K562 (cell line): Measurements from ENCODE around the gene PRR36.

Source experiments
- BACH1 ChIP-seq: fragments of 200-800 bp; sonication (Bioruptor generic); IDR thresholded peaks from 2 replicates; pipeline ENCODE4 v1.6.1; 2016; ENCODE audit warnings: missing genetic modification characterization, missing compliant biosample characterization
- CCNT2 ChIP-seq: IDR thresholded peaks from 2 replicates; pipeline ENCODE4 v1.6.1; 2011; ENCODE audit warnings: borderline replicate concordance, low read depth, mild to moderate bottlenecking, moderate library complexity, mixed read lengths, low read length; ENCODE audit not compliant: insufficient read length; ENCODE audit errors: extremely low read depth
- EP300 ChIP-seq: IDR thresholded peaks from 2 replicates; pipeline ENCODE4 v1.6.1; 2012; ENCODE audit warnings: low read length, improper control_type of control experiment
- ETV6 ChIP-seq, 3 experiments: fragments of 150-350 bp in 1 of 3; sonication (generic) in 1 of 3; formaldehyde crosslinking in 1 of 3; IDR thresholded peaks; 2 replicates each; pipeline versions ENCODE4 v1.6.1 to v1.8.0; 2014 to 2022; ENCODE audit warnings: borderline replicate concordance in 2 of 3, low read depth in 2 of 3, antibody characterized with exemption in 1 of 3, low read length in 1 of 3, mild to moderate bottlenecking in 1 of 3, missing genetic modification reagents in 1 of 3
- EZH2 ChIP-seq: IDR thresholded peaks from 2 replicates; pipeline ENCODE4 v1.6.1; 2012; ENCODE audit warnings: low read depth, mild to moderate bottlenecking, inconsistent platforms, low read length, borderline replicate concordance
- FOXK2 ChIP-seq, 2 experiments: fragments of 450-650 bp; IDR thresholded peaks in 1 of 2; conservative IDR thresholded peaks in 1 of 2; 2 replicates each; pipeline ENCODE4 v1.6.1; 2016; ENCODE audit warnings: low read depth in 2 of 2, mild to moderate bottlenecking in 1 of 2
- FUS ChIP-seq: fragments of 200-400 bp; formaldehyde crosslinking; optimal IDR thresholded peaks from 2 replicates; pipeline ENCODE3; 2017; ENCODE audit warnings: low read depth, low read length
- GABPA ChIP-seq: fragments of 200-800 bp; sonication (Bioruptor generic); conservative IDR thresholded peaks from 2 replicates; pipeline ENCODE4 v1.6.1; 2016; ENCODE audit warnings: low read depth, missing genetic modification characterization, missing compliant biosample characterization
- HDGF ChIP-seq: fragments of 450-650 bp; IDR thresholded peaks from 2 replicates; pipeline ENCODE4 v1.6.1; 2016
- HMG20A ChIP-seq: fragments of 450-650 bp; formaldehyde crosslinking; conservative IDR thresholded peaks from 2 replicates; pipeline ENCODE4 v1.4.0; 2020; ENCODE audit warnings: mild to moderate bottlenecking, mixed read lengths
- JUND ChIP-seq, 2 experiments: IDR thresholded peaks; 2 replicates in 1 of 2; 3 replicates in 1 of 2; pipeline ENCODE4 v1.6.1; 2011; ENCODE audit warnings: borderline replicate concordance in 2 of 2, low read depth in 2 of 2, low read length in 2 of 2, improper control_type of control experiment in 1 of 2, missing biosample characterization in 1 of 2, missing genetic modification characterization in 1 of 2, missing genetic modification reagents in 1 of 2
- MAFK ChIP-seq: IDR thresholded peaks from 2 replicates; pipeline ENCODE4 v1.6.1; 2011; ENCODE audit warnings: low read length, improper control_type of control experiment
- TF ChIP-seq, protein P1 (sequence below), 3 experiments: IDR thresholded peaks in 2 of 3; conservative IDR thresholded peaks in 1 of 3; 2 replicates each; pipeline ENCODE4 v1.5.1; 2011 to 2012; ENCODE audit warnings: low read length in 3 of 3, mild to moderate bottlenecking in 3 of 3, control low read depth in 2 of 3, improper control_type of control experiment in 1 of 3, inconsistent platforms in 1 of 3, low read depth in 1 of 3, mixed read lengths in 1 of 3, moderate library complexity in 1 of 3; ENCODE audit not compliant: insufficient read depth in 2 of 3

DNA sequence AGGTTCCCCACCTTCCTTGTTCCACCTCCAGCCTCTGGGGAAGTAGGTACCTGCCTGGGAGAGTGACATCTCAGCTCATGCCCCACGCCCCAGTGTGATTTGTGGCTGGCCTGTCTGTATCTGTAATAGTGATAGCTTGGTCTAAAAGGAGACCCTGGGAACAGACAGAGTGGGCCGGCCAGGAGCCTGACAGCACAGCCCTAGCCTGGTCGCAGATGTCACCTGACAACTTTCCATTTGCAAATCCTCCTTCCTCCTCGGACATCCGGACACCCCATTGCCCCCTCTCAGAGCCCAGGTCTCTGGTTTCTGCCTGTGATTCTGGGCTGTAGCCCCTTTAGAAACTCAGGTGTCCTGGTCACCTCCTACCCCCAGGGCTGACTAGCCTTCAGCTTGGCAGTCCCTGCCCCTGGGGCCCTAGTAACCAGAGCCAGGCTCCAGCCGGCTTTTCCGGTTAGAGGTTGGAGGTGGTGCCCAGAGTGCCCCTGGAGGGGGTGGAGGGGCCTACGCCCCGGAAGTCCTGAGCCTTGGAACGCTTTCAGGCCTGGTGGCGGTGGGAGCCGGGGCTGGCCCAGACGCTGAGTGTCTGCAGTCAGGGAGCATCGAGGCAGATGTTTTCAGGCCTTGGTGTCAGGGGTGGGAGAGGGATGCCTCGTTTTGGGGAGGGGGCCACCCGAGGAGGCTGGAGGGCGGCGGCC lies 20.6 kb upstream of the PRR36 start:
- no peak for TF ChIP-seq EZH2
- no peak for TF ChIP-seq CCNT2
- TF ChIP-seq HDGF, result no peak
- TF ChIP-seq, protein P1, sequence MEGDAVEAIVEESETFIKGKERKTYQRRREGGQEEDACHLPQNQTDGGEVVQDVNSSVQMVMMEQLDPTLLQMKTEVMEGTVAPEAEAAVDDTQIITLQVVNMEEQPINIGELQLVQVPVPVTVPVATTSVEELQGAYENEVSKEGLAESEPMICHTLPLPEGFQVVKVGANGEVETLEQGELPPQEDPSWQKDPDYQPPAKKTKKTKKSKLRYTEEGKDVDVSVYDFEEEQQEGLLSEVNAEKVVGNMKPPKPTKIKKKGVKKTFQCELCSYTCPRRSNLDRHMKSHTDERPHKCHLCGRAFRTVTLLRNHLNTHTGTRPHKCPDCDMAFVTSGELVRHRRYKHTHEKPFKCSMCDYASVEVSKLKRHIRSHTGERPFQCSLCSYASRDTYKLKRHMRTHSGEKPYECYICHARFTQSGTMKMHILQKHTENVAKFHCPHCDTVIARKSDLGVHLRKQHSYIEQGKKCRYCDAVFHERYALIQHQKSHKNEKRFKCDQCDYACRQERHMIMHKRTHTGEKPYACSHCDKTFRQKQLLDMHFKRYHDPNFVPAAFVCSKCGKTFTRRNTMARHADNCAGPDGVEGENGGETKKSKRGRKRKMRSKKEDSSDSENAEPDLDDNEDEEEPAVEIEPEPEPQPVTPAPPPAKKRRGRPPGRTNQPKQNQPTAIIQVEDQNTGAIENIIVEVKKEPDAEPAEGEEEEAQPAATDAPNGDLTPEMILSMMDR (IDR thresholded peaks at IDR 0.05 in 2 of 3, conservative IDR thresholded peaks at IDR 0.05 in 1 of 3; ENCODE audit: insufficient read depth in 2 of 3, low read depth in 1 of 3, low read length in 3 of 3), result no peak
- no peak for TF ChIP-seq HMG20A (CRISPR knock-in tag)
- no peak for TF ChIP-seq JUND (IDR thresholded peaks at IDR 0.05; ENCODE audit: borderline replicate concordance, low read depth, low read length)
- TF ChIP-seq JUND (tag; IDR thresholded peaks at IDR 0.05; ENCODE audit: borderline replicate concordance, low read depth, low read length), result no peak
- no peak for TF ChIP-seq EP300
- no peak for TF ChIP-seq GABPA (tag)
- no peak for TF ChIP-seq MAFK
- TF ChIP-seq BACH1 (tag), result no peak
- TF ChIP-seq FUS, result no peak
- TF ChIP-seq FOXK2 (conservative IDR thresholded peaks at IDR 0.05 in 1 of 2, IDR thresholded peaks at IDR 0.05 in 1 of 2; ENCODE audit: low read depth in 2 of 2), result no peak
- no peak for TF ChIP-seq ETV6 (IDR thresholded peaks at IDR 0.05; ENCODE audit: borderline replicate concordance in 1 of 2, low read depth in 2 of 2, low read length in 1 of 2)
- no peak for TF ChIP-seq ETV6 (CRISPR knock-in tag; IDR thresholded peaks at IDR 0.05; ENCODE audit: borderline replicate concordance)
